HG02970 (cell line): ENCODE data around the gene GPS2.
A peak's percentile ranks its signal among the peaks of the same experiment; 100 is the strongest.

Experiments used
- ATAC-seq: cut with Tn5 transposase; IDR thresholded peaks from one replicate; pipeline ENCODE4 v1.9.1; 2021; ENCODE audit warnings: mild to moderate bottlenecking, moderate library complexity, moderate number of reproducible peaks; ENCODE audit not compliant: unreplicated experiment, low FRiP score

Gene GPS2

GRCh38 chr17:7294614-7295153, 20.5 kb downstream of the GPS2 start, which contains the start of gene YBX2:
Gene YBX2, minus strand, starts transcription at chr17:7294639. Its CDS starts 139 bp downstream, at chr17:7294500.
- ATAC-seq = no peak

DNA sequence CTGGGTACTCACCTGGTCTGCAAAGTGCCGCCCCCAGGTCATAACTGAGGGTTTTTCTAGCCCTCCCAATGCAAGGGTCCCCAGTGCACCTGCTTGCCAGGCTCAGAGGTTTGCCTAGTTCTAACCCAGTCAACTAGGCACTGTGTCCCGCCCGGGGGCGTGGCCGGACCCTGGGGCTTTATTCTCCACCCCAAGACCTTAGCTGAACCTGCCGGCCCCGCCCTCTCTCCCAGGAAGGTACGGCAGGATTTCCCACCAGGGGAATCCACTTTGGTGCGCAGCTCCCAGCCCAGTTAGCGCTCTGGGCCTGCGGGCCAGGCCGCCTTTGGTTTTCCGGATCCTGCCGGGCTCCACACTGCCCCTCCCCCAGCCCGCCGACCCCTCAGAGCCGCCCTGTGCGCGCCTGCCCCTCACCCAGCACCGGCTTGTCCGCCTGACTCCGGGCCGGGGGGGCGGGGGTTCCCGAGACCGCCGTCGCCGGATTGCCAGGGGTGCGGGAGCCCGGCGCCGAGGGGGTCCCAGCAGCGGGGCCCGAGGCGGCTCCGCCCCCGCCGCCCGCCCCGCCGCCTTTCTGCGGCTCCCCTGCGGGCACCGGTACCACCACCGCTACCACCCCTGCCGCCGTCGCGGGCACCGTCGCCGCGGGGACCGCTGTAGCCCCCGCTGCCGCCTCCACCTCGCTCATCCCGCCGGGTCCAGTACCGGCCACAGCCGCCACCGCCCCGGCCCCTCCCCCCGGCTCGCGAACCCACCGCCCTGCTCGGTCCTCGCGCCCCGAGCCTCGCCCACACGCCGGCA, 21.1 kb downstream of the GPS2 start:
- ATAC-seq = no peak

GRCh38 chr17:7293159-7293558, 22.0 kb downstream of the GPS2 start:
- ATAC-seq = no peak

DNA sequence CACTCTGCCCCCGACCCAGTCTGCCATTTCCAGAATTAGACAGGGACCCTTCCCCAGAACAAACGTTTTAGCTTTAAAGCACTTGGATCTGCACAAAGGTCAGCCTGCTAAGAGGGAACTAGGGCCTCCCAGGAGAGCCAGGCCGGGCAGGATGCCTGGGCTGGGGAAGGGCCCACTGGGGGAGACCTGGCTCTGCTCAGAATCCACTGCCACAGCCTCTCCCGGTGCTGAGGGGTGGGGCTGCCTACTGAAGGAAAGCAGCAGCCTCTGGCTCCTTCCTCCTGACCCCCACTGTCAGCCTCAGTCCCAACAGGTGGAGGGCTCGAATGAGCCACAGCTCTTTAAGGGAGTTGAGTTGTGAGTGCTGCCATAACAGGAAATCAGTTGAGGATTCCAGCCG, 22.4 kb downstream of the GPS2 start:
- no peak for ATAC-seq

DNA sequence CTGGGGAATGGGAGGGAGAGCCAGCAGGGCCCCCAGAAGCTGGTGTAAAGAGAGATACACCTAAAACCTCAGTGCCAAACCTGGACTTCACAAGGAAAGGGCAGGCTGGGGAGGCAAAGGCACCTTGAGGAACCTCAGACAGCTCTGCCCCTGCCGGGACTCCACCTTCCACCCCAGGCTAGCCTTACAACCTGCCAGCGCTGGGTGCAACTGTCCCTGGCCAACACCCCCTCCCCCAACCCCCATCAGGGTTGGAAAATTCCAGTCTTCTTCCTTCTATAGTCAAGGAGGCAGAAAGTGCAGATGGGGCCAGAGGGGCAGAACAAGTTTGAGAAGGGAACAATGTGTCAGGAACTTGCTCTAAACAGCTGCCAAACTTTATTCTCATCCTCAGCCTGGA, 23.0 kb downstream of the GPS2 start:
- ATAC-seq = no peak

GRCh38 chr17:7290685-7291084, 24.5 kb downstream of the GPS2 start:
- ATAC-seq = no peak

- no peak for ATAC-seq
Measured at GRCh38 chr17:7290166-7290565, 25.0 kb downstream of the GPS2 start.

DNA sequence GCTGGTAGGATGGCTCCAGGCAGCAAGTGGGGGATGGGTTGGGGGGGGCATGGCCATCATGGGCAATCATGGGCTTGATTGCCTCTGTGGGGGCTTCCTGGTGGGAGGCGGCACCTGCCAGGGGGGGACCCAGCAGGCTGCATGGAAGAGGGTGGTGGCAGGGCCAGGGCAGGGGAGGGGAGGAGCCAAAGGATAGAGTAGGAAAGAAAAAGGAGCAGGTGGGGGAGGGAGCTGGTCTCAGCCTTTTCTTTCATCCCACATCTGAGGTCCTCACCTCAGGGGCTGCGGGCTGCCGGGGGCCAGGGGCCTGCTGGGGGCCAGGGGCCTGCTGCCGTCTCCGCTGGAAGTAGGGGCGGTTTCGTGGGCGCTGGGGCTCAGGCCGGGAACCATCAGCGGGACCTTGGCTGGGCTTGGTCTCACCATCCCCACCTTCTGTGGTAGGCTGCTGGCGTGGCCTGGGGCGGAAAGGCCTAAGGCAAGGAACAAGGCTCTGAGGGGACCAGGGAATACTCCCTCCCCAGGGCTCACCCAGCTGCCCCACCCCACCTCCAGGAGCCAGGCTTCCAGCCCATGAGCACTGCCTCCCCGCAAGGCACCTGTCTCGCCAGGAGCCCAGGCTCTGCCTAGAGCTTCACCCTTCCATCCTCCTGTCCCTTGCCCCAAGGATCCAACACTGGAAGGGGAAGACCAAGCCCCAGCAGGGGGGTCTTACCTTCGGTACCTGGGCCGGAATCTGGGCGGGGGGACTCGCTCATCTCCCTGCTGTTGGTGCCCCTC, 25.7 kb downstream of the GPS2 start:
- no peak for ATAC-seq

- ATAC-seq = no peak
Measured at GRCh38 chr17:7285679-7286078, 29.5 kb downstream of the GPS2 start.

DNA sequence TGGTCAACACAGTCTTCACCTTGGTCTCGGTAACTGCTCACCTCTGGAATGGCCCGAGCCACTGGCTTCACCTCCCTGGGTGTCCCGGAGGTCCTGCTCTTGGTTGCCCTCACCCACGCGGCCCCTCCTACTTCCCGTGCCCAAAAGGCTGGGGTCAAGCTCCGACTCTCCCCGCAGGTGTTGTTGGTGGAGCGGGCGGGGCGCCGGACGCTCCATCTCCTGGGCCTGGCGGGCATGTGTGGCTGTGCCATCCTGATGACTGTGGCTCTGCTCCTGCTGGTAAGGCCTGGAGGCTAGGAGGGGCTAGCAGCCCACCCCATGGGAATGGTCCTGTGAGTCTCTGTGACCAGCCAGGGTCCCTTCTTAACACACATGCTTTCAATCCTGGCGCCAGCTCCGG, 30.2 kb downstream of the GPS2 start:
- no peak for ATAC-seq

GRCh38 chr17:7283471-7284216, 31.5 kb downstream of the GPS2 start:
- ATAC-seq = no peak

GRCh38 chr17:7282752-7283321, 32.3 kb downstream of the GPS2 start:
- ATAC-seq = no peak

DNA sequence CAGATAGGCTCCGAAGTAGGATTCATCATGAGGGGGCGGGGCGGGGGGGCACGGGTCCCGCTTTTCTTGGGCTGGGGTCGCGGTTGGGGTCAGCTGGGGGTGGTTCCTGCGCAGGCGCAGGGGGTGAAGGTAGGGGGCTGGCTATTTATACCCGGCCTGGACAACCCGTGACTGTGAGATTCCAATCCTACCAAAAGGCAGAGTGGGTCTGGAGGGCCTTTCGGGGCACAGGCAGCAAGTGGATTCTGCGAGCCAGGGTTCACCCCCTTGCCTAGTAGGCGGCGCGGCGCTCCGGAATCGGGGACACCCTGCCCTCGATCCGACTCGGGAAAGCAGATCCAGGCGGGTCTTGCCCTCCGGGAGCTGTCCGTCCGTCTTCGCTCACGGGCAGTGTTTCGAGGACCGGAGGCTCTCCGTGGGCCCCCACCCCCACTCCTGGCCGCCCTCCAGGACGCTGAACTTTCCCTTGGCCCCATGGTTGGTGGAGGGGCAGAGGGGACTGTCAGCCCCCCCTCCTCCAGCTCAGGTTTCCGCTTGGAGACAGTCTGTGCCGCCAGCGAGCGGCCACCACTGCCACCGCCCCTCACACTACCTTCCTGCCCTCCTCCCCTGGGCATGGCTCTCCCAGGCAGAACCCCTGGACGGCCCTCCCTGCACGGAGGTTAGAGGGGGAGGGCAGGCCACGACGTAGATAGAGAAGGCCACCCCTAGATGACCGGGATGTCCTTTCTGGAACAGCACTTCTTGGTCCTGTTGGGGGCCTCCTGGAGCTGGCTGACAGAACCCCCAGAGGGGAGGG, 33.0 kb downstream of the GPS2 start:
- no peak for ATAC-seq

DNA sequence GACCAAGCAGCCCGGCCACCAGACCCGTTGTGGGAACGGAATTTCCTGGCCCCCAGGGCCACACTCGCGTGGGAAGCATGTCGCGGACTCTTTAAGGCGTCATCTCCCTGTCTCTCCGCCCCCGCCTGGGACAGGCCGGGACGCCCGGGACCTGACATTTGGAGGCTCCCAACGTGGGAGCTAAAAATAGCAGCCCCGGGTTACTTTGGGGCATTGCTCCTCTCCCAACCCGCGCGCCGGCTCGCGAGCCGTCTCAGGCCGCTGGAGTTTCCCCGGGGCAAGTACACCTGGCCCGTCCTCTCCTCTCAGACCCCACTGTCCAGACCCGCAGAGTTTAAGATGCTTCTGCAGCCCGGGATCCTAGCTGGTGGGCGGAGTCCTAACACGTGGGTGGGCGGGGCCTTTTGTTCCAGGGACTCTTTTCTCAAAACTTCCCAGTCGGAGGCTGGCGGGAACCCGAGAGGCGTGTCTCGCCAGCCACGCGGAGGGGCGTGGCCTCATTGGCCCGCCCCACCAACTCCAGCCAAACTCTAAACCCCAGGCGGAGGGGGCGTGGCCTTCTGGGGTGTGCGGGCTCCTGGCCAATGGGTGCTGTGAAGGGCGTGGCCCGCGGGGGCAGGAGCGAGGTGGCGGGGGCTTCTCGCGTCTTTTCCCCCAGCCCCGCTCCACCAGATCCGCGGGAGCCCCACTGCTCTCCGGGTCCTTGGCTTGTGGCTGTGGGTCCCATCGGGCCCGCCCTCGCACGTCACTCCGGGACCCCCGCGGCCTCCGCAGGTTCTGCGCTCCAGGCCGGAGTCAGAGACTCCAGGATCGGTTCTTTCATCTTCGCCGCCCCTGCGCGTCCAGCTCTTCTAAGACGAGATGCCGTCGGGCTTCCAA, 33.8 kb downstream of the GPS2 start, which contains the start of gene SLC2A4:
TSS of gene SLC2A4 (plus strand) at position 645 of the 879 bp plus-strand sequence. CDS start at position 862, 217 bp downstream.
- peak; percentile 44 for ATAC-seq

GRCh38 chr17:7280519-7281073, 34.6 kb downstream of the GPS2 start:
- peak; percentile 59 for ATAC-seq

DNA sequence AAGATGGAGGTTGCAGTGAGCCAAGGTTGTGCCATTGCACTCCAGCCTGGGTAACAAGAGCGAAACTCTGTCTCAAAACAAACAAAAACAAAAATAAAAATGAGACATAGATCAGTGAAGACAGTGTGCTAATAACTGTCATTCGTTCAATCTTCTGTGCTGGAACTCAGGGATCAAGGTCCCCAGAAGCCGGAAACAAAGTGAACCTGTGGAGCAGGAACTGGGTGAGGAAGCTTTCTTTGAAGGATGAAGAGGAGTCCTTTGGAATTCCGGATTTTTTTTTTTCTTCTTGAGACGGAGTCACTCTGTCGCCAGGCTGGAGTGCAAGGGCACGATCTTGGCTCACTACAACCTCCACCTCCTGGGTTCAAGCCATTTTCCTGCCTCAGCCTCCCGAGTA, 35.7 kb downstream of the GPS2 start:
- ATAC-seq = no peak

DNA sequence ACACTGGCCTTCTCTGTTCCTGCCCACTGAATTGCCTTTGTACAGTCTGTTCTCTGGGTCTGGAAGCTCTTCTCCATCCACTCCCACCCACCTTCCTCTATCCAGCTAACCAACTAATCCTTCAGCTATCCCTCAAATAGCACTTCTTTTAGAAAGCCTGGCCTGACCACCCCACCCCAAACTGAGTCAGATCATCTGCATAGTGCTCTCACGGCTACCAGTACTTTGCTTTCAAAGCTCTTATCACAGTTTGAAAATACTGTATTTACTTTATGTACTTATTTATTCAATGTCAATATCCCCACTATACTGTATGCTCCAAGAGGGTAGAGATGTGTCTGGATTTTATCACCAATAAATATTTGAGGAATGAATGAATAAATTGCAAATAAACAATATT, 48.4 kb downstream of the GPS2 start:
- ATAC-seq = no peak

GRCh38 chr17:7263801-7264078, 51.4 kb downstream of the GPS2 start:
- ATAC-seq = no peak
